Gastroesophageal sphincter (tissue), 4 donors: ENCODE results near the gene PNMT. TPM values are rescaled to one million over a fixed set of nuclear protein-coding genes. Genes with fewer than 3 reads are reported as not detected.

Experiments used
- ATAC-seq: fragments of 150-250 bp; one replicate; pipeline ENCODE4 v1.9.1; 2016; ENCODE audit warnings: mild to moderate bottlenecking, moderate library complexity
- H3K27ac ChIP-seq, 4 donors: fragments of 200-600 bp; sonication (generic) in 3 of 4; 1 replicate in 3 of 4; 2 replicates in 1 of 4; pipeline ENCODE4 v1.5.1; 2016 to 2019
- H3K27me3 ChIP-seq: fragments of 200-600 bp; sonication (generic); one replicate; pipeline ENCODE4 v1.5.1; 2019
- H3K36me3 ChIP-seq, 2 donors: fragments of 200-600 bp; sonication (generic); one replicate each; pipeline ENCODE4 v1.5.1; 2019; ENCODE audit warnings: control low read depth in 1 of 2
- H3K4me1 ChIP-seq, 3 donors: fragments of 200-600 bp; sonication (generic); 1 replicate in 2 of 3; 2 replicates in 1 of 3; pipeline ENCODE4 v1.5.1; 2016 to 2019; ENCODE audit warnings: control low read depth in 2 of 3
- H3K4me3 ChIP-seq, 2 donors: fragments of 200-600 bp; sonication (generic); one replicate each; pipeline ENCODE4 v1.5.1; 2019; ENCODE audit warnings: mild to moderate bottlenecking in 1 of 2, moderate library complexity in 1 of 2
- H3K9me3 ChIP-seq, 3 donors: fragments of 200-600 bp; sonication (generic); one replicate each; pipeline ENCODE4 v1.5.1; 2017 to 2019; ENCODE audit warnings: control low read depth in 2 of 3
- EP300 ChIP-seq: sonication (generic); formaldehyde crosslinking; IDR thresholded peaks from one replicate; pipeline ENCODE4 v1.6.1; 2017; ENCODE audit warnings: antibody characterized with exemption, mild to moderate bottlenecking
- POLR2A ChIP-seq, 2 donors: fragments of 450-650 bp; IDR thresholded peaks; one replicate each; pipeline ENCODE4 v1.6.1; 2017; ENCODE audit warnings: antibody characterized with exemption in 2 of 2, mild to moderate bottlenecking in 2 of 2, moderate library complexity in 1 of 2
- POLR2AphosphoS5 ChIP-seq: sonication (generic); formaldehyde crosslinking; IDR thresholded peaks from one replicate; pipeline ENCODE4 v1.6.1; 2017; ENCODE audit warnings: antibody characterized with exemption
- WGBS, 2 donors: methylation state at CpG; one replicate each; pipeline ENCODE4 v1.1.5; 2018; ENCODE audit warnings: low coverage in 1 of 2; 5-methylcytosine and 5-hydroxymethylcytosine counted together
- total RNA-seq, 4 donors: library from RNA; depleted of rRNA; stranded (reverse); fragments of >200 nt; gene quantifications; one replicate each; pipeline ENCODE4 v1.1.0, GENCODE V29; 2016
- TF ChIP-seq, protein P1 (sequence below), 4 experiments: fragments of 200-600 bp in 2 of 4; fragments of 450-650 bp in 2 of 4; sonication (generic) in 1 of 4; IDR thresholded peaks; one replicate each; pipeline ENCODE4 v1.5.1; 2017 to 2019; ENCODE audit warnings: antibody characterized with exemption in 4 of 4, mild to moderate bottlenecking in 2 of 4, moderate library complexity in 2 of 4

The PNMT gene
- total RNA-seq, 4 donors from 2014 or later: 6.7 to 11.7 (median 7.5) TPM

DNA sequence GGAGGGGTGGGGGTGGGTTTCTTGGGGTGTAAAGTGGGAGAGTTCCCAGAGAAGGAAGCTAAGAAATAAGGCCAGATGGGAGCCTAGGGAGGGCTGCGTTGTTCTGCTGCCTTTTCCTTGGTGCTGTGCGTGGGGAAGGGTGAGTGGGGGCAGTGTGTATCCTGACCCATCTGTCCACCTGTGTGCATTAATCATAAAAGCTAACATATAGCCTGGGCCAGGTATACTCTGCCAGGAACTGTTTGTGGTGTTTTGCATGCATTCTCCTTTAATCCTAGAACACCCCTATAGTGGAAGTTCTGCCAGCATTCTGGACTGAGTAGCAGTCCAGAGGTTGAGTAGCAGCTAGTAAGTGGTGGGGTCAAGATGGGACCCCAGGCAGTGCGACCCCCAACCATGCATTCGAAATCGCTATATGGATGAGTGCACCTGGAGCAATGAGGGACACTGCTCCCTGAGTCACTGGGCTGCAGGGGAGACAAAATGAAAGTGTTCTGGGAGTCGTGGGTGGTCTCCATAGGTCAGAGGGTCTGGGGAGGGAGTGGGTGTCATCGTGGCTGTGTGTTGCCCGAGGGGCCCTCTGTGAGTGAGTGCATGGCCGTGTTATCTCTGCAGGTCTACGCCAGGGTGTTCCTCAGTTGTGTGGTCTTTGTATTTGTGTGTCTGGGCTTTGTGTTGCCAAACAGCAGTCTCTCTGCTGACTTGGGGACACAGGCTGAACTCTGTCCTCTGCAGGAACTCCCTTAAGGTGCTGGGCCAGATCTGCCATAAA is 32.9 kb downstream of the PNMT start:
- no peaks in the 10 kb centered on the region for H3K36me3 ChIP-seq
- H3K27me3 ChIP-seq: peaks cover 4% of the 10 kb centered on the region
- TF ChIP-seq EP300: no peak
- TF ChIP-seq POLR2A (IDR thresholded peaks at IDR 0.05): no peak
- no peak for TF ChIP-seq POLR2AphosphoS5
- TF ChIP-seq, protein P1, sequence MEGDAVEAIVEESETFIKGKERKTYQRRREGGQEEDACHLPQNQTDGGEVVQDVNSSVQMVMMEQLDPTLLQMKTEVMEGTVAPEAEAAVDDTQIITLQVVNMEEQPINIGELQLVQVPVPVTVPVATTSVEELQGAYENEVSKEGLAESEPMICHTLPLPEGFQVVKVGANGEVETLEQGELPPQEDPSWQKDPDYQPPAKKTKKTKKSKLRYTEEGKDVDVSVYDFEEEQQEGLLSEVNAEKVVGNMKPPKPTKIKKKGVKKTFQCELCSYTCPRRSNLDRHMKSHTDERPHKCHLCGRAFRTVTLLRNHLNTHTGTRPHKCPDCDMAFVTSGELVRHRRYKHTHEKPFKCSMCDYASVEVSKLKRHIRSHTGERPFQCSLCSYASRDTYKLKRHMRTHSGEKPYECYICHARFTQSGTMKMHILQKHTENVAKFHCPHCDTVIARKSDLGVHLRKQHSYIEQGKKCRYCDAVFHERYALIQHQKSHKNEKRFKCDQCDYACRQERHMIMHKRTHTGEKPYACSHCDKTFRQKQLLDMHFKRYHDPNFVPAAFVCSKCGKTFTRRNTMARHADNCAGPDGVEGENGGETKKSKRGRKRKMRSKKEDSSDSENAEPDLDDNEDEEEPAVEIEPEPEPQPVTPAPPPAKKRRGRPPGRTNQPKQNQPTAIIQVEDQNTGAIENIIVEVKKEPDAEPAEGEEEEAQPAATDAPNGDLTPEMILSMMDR (IDR thresholded peaks at IDR 0.05): no peak
- ATAC-seq: no peak
- peaks cover 0 to 68% (median 15%) of the 10 kb centered on the region in 3 donors for H3K4me1 ChIP-seq
- WGBS, 2 donors: 23 to 45% methylated on average over 9 to 10 of the region's 10 CpGs
- H3K27ac ChIP-seq: peak overlapping the region in 3 of 4 donors; percentile 86 to 90 (median 87)
- H3K9me3 ChIP-seq: no peaks in the 10 kb centered on the region
- H3K4me3 ChIP-seq: peak overlapping the region; percentile 84 to 85

DNA sequence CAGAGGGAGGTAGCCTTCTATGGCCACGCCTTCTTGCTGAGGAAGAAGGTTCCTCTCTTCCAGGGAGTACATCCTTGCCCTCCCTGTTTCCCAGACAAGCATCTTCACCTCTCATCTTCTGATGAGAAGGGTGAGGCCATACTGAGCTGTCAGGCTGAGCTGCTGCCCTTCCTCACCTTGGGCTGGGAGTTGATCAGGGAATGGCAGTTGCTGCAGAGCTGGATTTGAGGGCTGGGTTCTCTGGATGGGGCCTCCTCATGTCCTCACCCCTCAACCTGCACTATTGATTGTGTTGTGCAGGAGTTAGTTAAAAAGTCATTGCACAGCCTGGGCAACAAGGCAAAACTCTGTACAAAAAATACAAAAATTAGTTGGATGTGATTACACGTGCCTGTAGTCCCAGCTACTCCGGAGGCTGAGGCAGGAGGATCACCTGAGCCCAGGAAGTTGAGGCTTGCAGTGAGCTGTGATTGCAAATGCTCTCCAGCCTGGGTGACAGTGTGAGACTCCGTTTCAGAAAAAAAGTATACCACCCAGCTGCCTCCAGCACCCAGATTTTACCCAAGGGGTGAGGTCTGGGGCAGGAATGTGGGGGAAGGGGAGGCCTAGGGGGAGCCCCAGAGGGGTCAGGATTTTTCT is 33.6 kb downstream of the PNMT start:
- 33 to 40% methylated on average over 1 of the region's 4 CpGs for WGBS, 2 donors
- ATAC-seq: no peak
- H3K4me3 ChIP-seq: peak overlapping the region in 1 of 2 donors; percentile 84
- H3K36me3 ChIP-seq: peaks cover 0 to 2% of the 10 kb centered on the region in 2 donors
- H3K27ac ChIP-seq: no peak overlapping the region
- peaks cover 4% of the 10 kb centered on the region for H3K27me3 ChIP-seq
- H3K9me3 ChIP-seq: no peaks in the 10 kb centered on the region
- TF ChIP-seq EP300: no peak
- TF ChIP-seq POLR2AphosphoS5: no peak
- no peak for TF ChIP-seq POLR2A (IDR thresholded peaks at IDR 0.05)
- TF ChIP-seq, protein P1 (IDR thresholded peaks at IDR 0.05): no peak
- H3K4me1 ChIP-seq: peaks cover 0 to 68% (median 15%) of the 10 kb centered on the region in 3 donors

DNA sequence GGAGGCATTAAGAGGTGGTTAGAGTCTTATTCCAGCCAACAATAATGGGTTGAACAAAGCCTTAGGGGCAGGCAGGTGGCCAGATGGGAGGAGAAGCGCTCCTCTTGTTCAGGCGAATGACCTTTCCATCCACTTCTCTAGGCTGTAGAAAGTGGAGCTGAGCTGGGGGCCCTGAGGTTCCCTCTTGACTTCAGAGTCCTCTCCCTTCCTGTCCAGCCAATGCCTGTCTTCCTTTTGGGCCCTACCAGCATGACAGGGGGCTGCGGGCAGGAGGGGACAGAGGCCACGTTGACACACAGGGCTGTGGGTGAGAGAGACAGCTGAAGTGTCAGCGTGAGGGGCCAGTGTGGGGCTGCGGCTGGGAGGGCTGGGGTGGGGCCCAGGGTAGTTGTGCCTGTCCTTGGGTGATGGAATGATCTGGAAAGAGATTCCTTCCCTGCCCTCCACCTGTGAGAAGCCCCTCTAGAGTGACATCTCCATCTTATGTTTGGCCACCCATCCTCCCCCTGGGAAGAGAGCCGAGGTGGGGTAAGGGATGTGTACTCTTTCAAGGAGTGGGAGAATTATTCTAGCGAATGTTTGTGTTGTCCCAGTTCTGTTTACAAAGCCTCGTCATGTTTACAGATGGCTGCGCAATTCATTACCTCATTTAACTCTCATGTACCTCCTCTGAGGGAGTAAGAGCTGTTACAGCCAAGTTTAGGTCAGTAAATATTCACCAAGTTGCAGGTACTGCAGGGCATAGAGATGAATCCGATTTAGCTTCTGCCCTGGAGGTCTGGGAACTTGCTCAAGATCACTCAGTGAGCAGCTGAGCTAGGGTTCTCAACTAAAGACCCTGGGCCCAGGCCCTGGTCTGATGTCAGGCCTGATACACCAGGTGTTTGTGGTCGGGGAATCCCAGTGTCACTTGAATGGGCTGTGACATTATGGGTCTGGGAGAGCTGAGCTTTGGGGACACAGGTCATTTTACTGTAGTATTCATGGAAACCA is 34.9 kb downstream of the PNMT start:
- Histone ChIP-seq H3K9me3 (no peaks in the 10 kb centered on the region), H3K27me3 (peaks cover 4% of the 10 kb centered on the region), H3K36me3 (peaks cover 0 to 15% of the 10 kb centered on the region in 2 donors), H3K4me3 (no peak overlapping the region), H3K27ac (peak overlapping the region in 1 of 4 donors; percentile 6), H3K4me1 (peaks cover 0 to 68% (median 15%) of the 10 kb centered on the region in 3 donors)
- ATAC-seq: no peak
- WGBS, 2 donors: 59 to 64% methylated on average over 6 to 9 of the region's 12 CpGs
- no peak for TF ChIP-seq POLR2AphosphoS5
- no peak for TF ChIP-seq POLR2A (IDR thresholded peaks at IDR 0.05)
- no peak for TF ChIP-seq EP300

DNA sequence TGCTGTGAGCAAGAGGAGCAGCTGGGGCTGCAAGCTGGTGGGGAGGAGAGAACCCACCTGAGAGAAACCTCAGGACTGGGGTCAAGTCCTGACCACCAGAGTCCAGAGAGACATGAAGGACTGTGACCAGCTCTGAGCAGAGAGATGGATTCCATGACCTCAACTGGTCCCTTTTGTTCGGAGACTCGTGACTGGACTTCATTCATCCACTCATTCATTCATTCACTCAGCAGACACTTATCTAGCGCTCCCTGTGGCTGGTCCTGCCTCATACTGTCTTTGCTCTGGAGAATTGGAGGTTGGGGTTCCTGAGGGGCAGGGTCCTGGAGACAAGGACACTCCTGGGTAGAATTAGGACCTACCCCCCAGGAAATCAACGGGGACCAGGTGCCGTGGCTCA is 35.7 kb downstream of the PNMT start:
- no peak overlapping the region for H3K4me3 ChIP-seq
- H3K27me3 ChIP-seq: peaks cover 4% of the 10 kb centered on the region
- peaks cover 0 to 23% of the 10 kb centered on the region in 2 donors for H3K36me3 ChIP-seq
- TF ChIP-seq, protein P1 (IDR thresholded peaks at IDR 0.05): no peak
- TF ChIP-seq EP300 (no peak), POLR2AphosphoS5 (no peak), POLR2A (IDR thresholded peaks at IDR 0.05) (no peak)
- H3K27ac ChIP-seq: no peak overlapping the region
- peaks cover 0 to 66% (median 15%) of the 10 kb centered on the region in 3 donors for H3K4me1 ChIP-seq
- no peak for ATAC-seq
- WGBS, 2 donors: 94% methylated on average over 2 of the region's 5 CpGs; no CpG with 5 or more reads in 1 of the 2 donors
- H3K9me3 ChIP-seq: no peaks in the 10 kb centered on the region
